Ovary (tissue), 9 donors: ENCODE measurements around the gene GJD3. TPM values are rescaled to one million over a fixed set of nuclear protein-coding genes. Genes with fewer than 3 reads are reported as not detected.
"Not testable (repeated sequence)": the region's sequence is repeated elsewhere in the genome, so short reads cannot be mapped to it uniquely, and the experiment has no call there.

Source experiments
- DNase-seq, 5 donors: peaks; one replicate each; pipeline ENCODE4 v3.0.0-alpha.2; 2019 to 2020
- H3K27ac ChIP-seq, 2 donors: fragments of 200-600 bp; one replicate each; pipeline versions ENCODE4 v1.5.1 to v1.8.0; 2019 to 2022
- H3K27me3 ChIP-seq: fragments of 200-600 bp; one replicate; pipeline ENCODE4 v1.8.0; 2022
- H3K36me3 ChIP-seq: fragments of 200-600 bp; sonication (generic); one replicate; pipeline ENCODE4 v1.5.1; 2019
- H3K4me1 ChIP-seq: one replicate; pipeline ENCODE4 v1.8.1; 2013; ENCODE audit warnings: mild to moderate bottlenecking, moderate library complexity; ENCODE audit not compliant: insufficient read depth
- H3K4me3 ChIP-seq: fragments of 200-600 bp; sonication (generic); one replicate; pipeline ENCODE4 v1.5.1; 2017
- H3K9me3 ChIP-seq, 2 donors: fragments of 200-600 bp in 1 of 2; sonication (generic) in 1 of 2; one replicate each; pipeline versions ENCODE4 v1.5.1 to v1.8.1; 2013 to 2019; ENCODE audit warnings: mild to moderate bottlenecking in 1 of 2, moderate library complexity in 1 of 2
- CTCF ChIP-seq, 3 donors: fragments of 450-650 bp in 2 of 3; fragments of 200-600 bp in 1 of 3; IDR thresholded peaks; one replicate each; pipeline versions ENCODE4 v1.5.1 to v1.8.0; 2016 to 2022; ENCODE audit warnings: antibody characterized with exemption in 3 of 3, mild to moderate bottlenecking in 1 of 3
- EP300 ChIP-seq: sonication (generic); formaldehyde crosslinking; IDR thresholded peaks from one replicate; pipeline ENCODE4 v1.6.1; 2017; ENCODE audit warnings: antibody characterized with exemption
- POLR2A ChIP-seq: fragments of 450-650 bp; IDR thresholded peaks from one replicate; pipeline ENCODE4 v1.6.1; 2017; ENCODE audit warnings: antibody characterized with exemption, mild to moderate bottlenecking, moderate library complexity
- WGBS, 3 donors: extraction: QIAGEN DNeasy Blood & Tissue Kit in 1 of 3; methylation state at CpG; one replicate each; pipeline versions ENCODE4 v1.1.5 to v1.1.7; 2013 to 2017; 5-methylcytosine and 5-hydroxymethylcytosine counted together
- intact Hi-C, 4 donors: fragments of 100-400 bp; cut with DNase I; formaldehyde crosslinking; loops; one replicate each; pipeline versions ENCODE4 v1.11.0 to v1.15.1; 2022 to 2023
- polyA plus RNA-seq, 2 donors: library from polyadenylated mRNA; stranded (reverse); fragments of 200-250 nt in 1 of 2; fragments of 350-450 nt in 1 of 2; fragmentation: Illumina TruSeq in 1 of 2; extraction: RNeasy Lipid Tissue Mini Kit (QIAGEN cat#74804) in 1 of 2; gene quantifications; one replicate each; pipeline ENCODE4 v1.2.3, GENCODE V29; 2013 to 2014
- total RNA-seq, 7 donors: library from RNA; depleted of rRNA in 2 of 7; stranded (reverse); fragments of >200 nt in 2 of 7; fragmentation: NEBNext Ultra II Directional in 3 of 7; extraction: Animal tissue kit (Norgen Biotek cat#: 25700) in 3 of 7; gene quantifications; one replicate each; pipeline versions ENCODE4 v1.1.0 to v1.2.4, GENCODE V29; 2016 to 2023
- donor health status: DM: no; HTN: no; CAD: no; lungs with moderate emphysema.
- donor health status: DM: no; HTN: no; CAD: no.
- donor health status: Bipolar disorder and iron deficiency.
- donor health status: DM: yes; HTN: yes; CAD: no.
- donor health status: DM: no; HTN: no; CAD: no.
- donor health status: DM: yes; HTN: yes; CAD: no.

GJD3 gene
- total and polyA plus RNA-seq, 9 donors = 0.24 to 1.8 (median 0.87) TPM; not detected in 3

DNA sequence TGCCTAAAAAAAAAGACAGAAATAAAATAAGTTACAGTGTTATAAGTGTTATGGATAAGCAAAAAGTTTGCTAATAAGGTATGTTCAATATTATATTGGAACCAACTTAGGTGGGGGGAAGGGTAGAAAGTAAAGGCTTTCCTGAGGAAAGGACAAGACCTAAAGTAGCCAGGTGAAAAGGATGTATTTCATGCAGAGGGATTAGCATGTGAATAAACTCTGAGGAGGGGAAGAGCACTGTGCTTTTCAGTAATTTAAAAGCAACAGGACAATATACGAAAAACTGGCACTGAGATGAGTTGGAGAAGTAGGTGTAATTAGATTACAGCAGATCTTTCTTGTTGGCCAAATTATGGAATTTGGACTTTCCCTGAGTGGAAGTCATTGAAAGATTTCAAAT lies 45.5 kb upstream of the GJD3 start:
- H3K4me3 ChIP-seq = no peak overlapping the region
- no peak for DNase-seq
- intact Hi-C loops = loop anchor here in 1 of 4 donors (5.0 kb wide), 1 partner anchor 112 kb away; no protein-coding TSS in a partner anchor
- no peak overlapping the region for H3K27ac ChIP-seq
- WGBS, 3 donors = 83 to 94% (median 84%) methylated on average over 1 of the region's 1 CpG
- H3K9me3 ChIP-seq = no peaks in the 10 kb centered on the region
- no peak for TF ChIP-seq EP300
- no peak for TF ChIP-seq CTCF (IDR thresholded peaks at IDR 0.05)
- TF ChIP-seq POLR2A = no peak
- H3K36me3 ChIP-seq = no peaks in the 10 kb centered on the region
- H3K27me3 ChIP-seq = no peaks in the 10 kb centered on the region
- H3K4me1 ChIP-seq = peaks cover under 1% of the 10 kb centered on the region

DNA sequence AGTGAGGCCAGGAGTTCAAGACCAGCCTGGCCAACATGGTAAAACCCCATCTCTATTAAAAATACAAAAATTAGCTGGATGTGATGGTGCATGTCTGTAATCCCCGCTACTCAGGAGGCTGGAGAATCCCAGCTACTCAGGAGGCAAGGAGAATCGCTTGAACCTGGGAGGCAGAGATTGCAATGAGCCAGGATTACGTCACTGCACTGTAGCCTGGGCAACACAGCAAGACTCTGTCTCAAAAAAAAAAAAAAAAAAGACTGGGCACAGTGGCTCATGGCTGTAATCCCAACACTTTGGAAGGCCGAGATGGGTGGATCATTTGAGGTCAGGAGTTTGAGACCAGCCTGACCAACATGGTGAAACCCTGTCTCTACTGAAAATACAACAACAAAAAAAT lies 45.0 kb upstream of the GJD3 start:
- WGBS, 3 donors = 90 to 97% (median 93%) methylated on average over 4 of the region's 4 CpGs
- intact Hi-C loops = not testable (repeated sequence)

GRCh38 chr17:40407460-40407859 lies 42.9 kb upstream of the GJD3 start:
- WGBS, 3 donors = 93 to 96% (median 95%) methylated on average over 3 of the region's 3 CpGs
- intact Hi-C loops = no loop called here

More for the DNA sequence above, 45.0 kb upstream of the GJD3 start:
- H3K36me3 ChIP-seq, DNase-seq, H3K4me3 ChIP-seq, H3K9me3 ChIP-seq, H3K4me1 ChIP-seq, H3K27me3 ChIP-seq, H3K27ac ChIP-seq: not testable (repeated sequence)

GRCh38 chr17:40404003-40404402 lies 39.5 kb upstream of the GJD3 start:
- DNase-seq = no peak
- Histone ChIP-seq H3K4me1 (no peaks in the 10 kb centered on the region), H3K9me3 (no peaks in the 10 kb centered on the region), H3K36me3 (no peaks in the 10 kb centered on the region), H3K27ac (no peak overlapping the region), H3K4me3 (no peak overlapping the region), H3K27me3 (no peaks in the 10 kb centered on the region)
- 74 to 81% (median 80%) methylated on average over 3 of the region's 3 CpGs for WGBS, 3 donors
- TF ChIP-seq CTCF (IDR thresholded peaks at IDR 0.05) (no peak), POLR2A (no peak), EP300 (no peak)
- intact Hi-C loops = no loop called here

More at GRCh38 chr17:40407460-40407859, 42.9 kb upstream of the GJD3 start:
- H3K4me3 ChIP-seq = no peak overlapping the region
- H3K27me3 ChIP-seq = no peaks in the 10 kb centered on the region
- no peaks in the 10 kb centered on the region for H3K4me1 ChIP-seq
- H3K9me3 ChIP-seq = no peaks in the 10 kb centered on the region
- H3K36me3 ChIP-seq = no peaks in the 10 kb centered on the region
- no peak overlapping the region for H3K27ac ChIP-seq
- TF ChIP-seq CTCF (IDR thresholded peaks at IDR 0.05) (no peak), EP300 (no peak), POLR2A (no peak)
- DNase-seq = no peak

GRCh38 chr17:40402668-40403067 lies 38.1 kb upstream of the GJD3 start:
- H3K36me3 ChIP-seq = no peaks in the 10 kb centered on the region
- 92 to 100% (median 95%) methylated on average over 1 of the region's 1 CpG for WGBS, 3 donors
- no peak for DNase-seq
- intact Hi-C loops = no loop called here
- H3K4me3 ChIP-seq = no peak overlapping the region
- TF ChIP-seq CTCF (IDR thresholded peaks at IDR 0.05) (no peak), EP300 (no peak), POLR2A (no peak)
- H3K27ac ChIP-seq = no peak overlapping the region
- no peaks in the 10 kb centered on the region for H3K4me1 ChIP-seq
- no peaks in the 10 kb centered on the region for H3K9me3 ChIP-seq
- H3K27me3 ChIP-seq = no peaks in the 10 kb centered on the region
